GM19099 (cell line): ENCODE results near the gene DCAF7.

Source experiments
- POLR2A ChIP-seq: IDR thresholded peaks from 3 replicates; pipeline ENCODE4 v1.6.1; 2011; ENCODE audit warnings: low read depth; ENCODE audit not compliant: insufficient read length; ENCODE audit errors: extremely low read depth

Gene DCAF7

GRCh38 chr17:63550817-63551639 is 751 bp downstream of the DCAF7 start:
- no peak for TF ChIP-seq POLR2A

DNA sequence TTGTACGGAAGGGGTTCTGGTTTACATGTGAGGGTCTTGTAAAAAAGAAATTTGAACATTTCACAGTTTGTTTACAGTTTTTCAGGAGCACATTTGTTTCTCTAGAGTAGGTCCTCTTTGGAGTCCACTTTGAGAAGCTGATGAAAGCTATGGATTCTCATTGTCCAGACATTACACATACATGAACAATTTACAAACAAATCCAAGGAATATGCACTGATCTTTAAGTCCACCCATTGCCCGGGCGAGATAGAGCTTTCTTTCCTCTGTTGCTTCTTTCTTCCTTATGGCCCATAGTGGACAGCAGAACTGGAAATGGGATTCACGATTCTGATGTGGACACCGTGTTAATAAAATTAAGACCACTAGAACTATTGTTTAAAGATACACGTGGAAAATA is 1.9 kb downstream of the DCAF7 start:
- no peak for TF ChIP-seq POLR2A

DNA sequence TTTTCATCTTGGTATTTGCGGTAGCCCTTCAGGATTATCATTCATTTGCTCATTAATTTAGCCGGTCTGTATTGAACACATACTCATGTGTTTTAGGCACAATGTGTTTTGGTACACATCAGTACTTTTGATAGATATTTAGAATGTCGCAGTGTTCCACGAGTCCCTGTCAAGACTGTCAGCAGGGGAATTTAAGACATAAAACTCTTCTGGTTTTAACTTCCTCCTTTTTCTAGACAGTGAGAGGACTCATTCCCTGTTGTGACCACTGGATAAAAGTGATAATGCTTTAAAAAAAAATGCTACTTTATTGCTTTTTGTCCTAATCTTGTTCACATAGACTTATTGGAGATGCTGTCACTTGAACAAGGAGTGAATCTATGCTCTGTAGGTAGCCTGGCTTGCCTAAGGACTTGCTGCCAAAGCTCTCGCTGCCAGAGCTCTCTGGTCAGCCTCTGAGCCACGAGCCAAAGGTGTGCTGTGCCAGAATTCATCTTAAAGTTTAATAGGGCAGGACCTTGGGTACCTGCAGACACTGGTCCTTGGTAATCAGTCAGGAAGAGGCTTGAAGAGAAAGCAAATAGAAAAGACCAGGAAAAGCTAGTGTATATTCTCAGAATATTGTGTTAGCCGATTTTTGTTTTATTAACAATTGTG is 5.4 kb downstream of the DCAF7 start:
- TF ChIP-seq POLR2A: no peak

DNA sequence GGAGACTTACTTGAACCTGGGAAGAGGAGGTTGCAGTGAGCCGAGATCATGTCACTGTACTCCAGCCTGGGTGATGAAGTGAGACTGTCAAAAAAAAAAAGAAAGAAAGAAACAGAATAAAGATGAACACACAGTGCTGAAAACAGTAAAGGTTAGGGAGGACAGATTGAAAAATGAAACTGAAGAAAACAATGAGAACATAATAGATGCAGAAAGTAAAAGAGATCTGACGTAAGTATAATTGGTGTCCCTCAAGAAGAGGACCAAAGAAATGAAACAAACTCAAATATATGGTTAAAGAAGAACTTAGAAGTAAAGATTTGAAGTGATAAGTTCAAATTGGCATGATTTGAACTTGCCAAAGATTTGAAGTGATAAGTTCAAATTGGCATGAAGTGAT is 7.1 kb downstream of the DCAF7 start:
- TF ChIP-seq POLR2A: no peak

DNA sequence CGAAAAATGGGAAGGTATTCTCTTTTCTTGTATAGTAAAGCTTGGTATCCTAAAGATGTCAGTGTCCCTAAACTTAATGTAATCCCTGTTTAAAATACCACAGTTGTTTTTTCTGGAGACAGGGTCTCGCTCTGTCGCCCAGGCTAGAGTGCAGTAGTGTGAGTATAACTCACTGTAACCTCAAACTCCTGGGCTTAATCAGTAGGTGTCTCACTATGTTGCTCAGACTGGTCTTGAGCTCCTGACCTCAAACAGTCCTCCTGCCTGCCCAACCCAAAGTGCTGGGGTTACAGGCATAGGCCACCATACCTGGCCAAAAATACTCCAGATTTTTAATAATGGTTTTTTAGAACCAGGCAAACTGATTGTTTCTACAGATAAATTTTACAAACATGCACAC is 8.2 kb downstream of the DCAF7 start:
- no peak for TF ChIP-seq POLR2A

DNA sequence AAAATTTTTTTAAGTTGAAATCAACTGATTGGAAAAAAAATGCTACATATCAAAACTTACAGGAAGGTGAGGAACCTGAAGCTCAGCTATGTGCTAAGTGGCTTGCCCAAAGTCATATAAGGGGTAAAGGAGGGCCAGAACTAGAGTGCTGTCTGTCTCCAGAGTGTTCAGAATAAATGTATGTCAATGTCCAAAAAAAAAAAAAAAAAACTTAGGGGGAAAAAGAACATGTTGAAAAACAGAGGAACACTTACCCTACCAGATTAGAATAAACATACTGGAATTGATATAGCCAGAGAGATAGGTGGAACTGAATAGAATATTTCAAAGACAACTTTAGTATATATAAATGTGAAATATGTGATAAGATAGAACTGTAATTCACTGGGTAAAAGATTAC is 11.5 kb downstream of the DCAF7 start:
- no peak for TF ChIP-seq POLR2A

DNA sequence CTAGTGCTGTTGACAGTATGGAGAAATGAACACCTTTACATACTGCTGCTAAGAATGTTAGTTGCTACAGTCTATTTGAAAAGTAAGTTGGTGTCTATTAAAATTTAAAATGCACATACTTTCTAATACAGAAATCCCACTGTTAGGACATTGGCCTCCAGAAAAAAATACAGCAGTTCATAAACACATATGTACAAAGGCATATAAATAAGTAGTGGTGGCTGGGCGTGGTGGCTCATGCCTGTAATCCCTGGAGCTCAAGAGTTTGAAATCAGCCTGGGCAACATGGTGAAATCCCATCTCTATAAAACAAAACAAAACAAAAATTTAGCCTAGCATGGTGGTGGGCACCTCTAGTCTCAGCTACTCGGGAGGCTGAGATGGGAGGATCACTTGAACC is 13.1 kb downstream of the DCAF7 start:
- no peak for TF ChIP-seq POLR2A

- TF ChIP-seq POLR2A: no peak
Measured at GRCh38 chr17:63564562-63564961, 14.3 kb downstream of the DCAF7 start.

GRCh38 chr17:63567229-63567628 is 17.0 kb downstream of the DCAF7 start:
- no peak for TF ChIP-seq POLR2A

DNA sequence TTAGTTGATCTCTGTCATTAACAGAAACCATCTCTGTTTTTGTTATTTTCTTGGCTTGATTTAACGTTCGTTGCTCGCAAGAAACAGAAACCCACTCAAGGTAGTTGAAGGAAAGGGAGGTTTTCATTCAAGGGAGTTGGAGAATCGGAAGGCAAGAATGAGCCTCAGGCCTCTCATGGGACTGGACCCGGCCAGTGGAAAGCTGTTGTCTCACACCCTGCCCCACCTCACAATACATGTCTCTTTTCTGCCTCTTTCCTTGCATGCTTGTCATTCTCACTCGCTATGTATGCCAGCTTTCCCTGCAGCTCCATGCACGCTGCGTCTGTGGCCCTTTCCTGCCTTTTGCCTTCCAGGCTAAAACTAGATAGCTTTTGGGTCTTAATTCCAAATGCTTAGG is 18.3 kb downstream of the DCAF7 start:
- TF ChIP-seq POLR2A: no peak

DNA sequence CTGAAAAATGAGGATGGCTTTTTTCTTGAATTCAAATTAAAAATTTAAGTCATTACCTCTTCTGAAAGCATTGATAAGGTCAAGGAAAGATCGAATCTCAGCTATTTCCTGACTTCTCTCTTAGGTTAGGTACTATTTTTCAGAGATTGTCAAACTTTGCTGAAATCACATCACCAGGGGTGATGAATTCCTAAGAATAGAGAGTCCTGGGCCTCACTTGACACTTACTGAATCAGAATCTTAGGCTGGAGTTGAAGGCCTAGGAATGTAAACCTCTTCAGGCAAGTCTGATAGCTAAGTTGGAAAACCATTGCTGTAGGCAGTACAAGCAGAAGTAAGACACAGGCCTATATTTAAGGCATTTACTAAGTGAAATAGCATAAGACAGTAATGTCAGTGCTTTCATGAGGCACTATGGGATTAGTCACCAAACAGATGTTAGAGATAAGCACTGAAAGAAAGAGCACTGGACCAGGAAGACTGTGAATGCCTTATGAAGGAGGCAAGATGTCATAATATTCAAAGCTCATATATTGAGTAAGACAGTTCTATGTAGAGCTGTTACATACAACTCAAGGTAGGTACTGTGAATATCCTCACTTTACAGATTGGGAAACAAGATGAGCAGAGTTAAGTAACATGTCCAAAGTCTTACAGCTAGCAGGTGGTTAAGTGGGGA is 21.5 kb downstream of the DCAF7 start:
- no peak for TF ChIP-seq POLR2A

- no peak for TF ChIP-seq POLR2A
Measured at GRCh38 chr17:63573634-63574033, 23.4 kb downstream of the DCAF7 start.

GRCh38 chr17:63578027-63578768 is 27.9 kb downstream of the DCAF7 start:
- TF ChIP-seq POLR2A: no peak

- TF ChIP-seq POLR2A: no peak
Measured at GRCh38 chr17:63578769-63579111, 28.5 kb downstream of the DCAF7 start.

DNA sequence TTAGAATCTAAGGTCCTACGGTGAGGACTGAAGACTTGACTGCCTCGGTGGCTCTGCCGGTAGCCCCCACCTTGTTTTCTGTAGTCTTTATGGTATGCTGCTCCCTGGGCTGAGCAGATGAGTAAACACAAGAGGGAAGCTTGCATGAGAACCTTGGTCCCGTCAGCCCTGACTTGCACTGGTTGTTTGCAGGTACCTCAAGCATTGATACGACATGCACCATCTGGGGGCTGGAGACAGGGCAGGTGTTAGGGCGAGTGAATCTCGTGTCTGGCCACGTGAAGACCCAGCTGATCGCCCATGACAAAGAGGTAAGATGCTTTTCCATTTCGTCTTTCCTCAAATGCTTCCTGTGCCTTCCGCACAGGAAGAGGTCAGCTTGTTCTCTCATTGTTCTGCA is 29.4 kb downstream of the DCAF7 start:
- TF ChIP-seq POLR2A: no peak
